Loucy (cell line): ENCODE results near the gene TMC3.

Source experiments
- H2AFZ ChIP-seq: fragments of 200-600 bp; sonication (generic); 2 replicates; pipeline ENCODE4 v1.6.0; 2016; ENCODE audit warnings: antibody characterized with exemption, mild to moderate bottlenecking, low read length, moderate library complexity
- H3F3A ChIP-seq: fragments of 200-600 bp; 2 replicates; pipeline ENCODE4 v1.6.0; 2016; ENCODE audit warnings: antibody characterized with exemption, low read depth, mild to moderate bottlenecking
- H3K27me3 ChIP-seq: fragments of 200-600 bp; sonication (generic); 2 replicates; pipeline ENCODE4 v1.6.1; 2014; ENCODE audit warnings: low read length, mild to moderate bottlenecking; ENCODE audit not compliant: insufficient read depth, poor library complexity, severe bottlenecking
- H3K36me3 ChIP-seq: fragments of 200-600 bp; sonication (generic); 2 replicates; pipeline ENCODE4 v1.6.1; 2016; ENCODE audit warnings: low read length; ENCODE audit not compliant: insufficient read depth
- H3K4me1 ChIP-seq: fragments of 200-600 bp; sonication (generic); 2 replicates; pipeline ENCODE4 v1.5.1; 2014; ENCODE audit warnings: low read length, mild to moderate bottlenecking; ENCODE audit not compliant: insufficient read depth, poor library complexity, severe bottlenecking
- H3K4me2 ChIP-seq: fragments of 200-600 bp; sonication (generic); 2 replicates; pipeline ENCODE4 v1.6.0; 2014; ENCODE audit warnings: antibody characterized with exemption, low read length, low read depth, mild to moderate bottlenecking; ENCODE audit not compliant: poor library complexity, severe bottlenecking
- H3K4me3 ChIP-seq: fragments of 200-600 bp; sonication (generic); 2 replicates; pipeline ENCODE4 v1.5.1; 2014; ENCODE audit warnings: low read length, mild to moderate bottlenecking, mixed read lengths; ENCODE audit not compliant: poor library complexity, severe bottlenecking
- H3K79me2 ChIP-seq: fragments of 200-600 bp; sonication (generic); 2 replicates; pipeline ENCODE4 v1.6.1; 2014; ENCODE audit warnings: low read length; ENCODE audit not compliant: insufficient read depth
- H3K9ac ChIP-seq: fragments of 200-600 bp; sonication (generic); 2 replicates; pipeline ENCODE4 v1.6.0; 2014; ENCODE audit warnings: mild to moderate bottlenecking, low read depth, low read length, moderate library complexity; ENCODE audit not compliant: poor library complexity, severe bottlenecking
- H3K9me2 ChIP-seq: fragments of 200-600 bp; sonication (generic); replicated peaks from 2 replicates; pipeline ENCODE4 v1.6.1; 2016; ENCODE audit warnings: low read depth, low read length, mixed read lengths
- H3K9me3 ChIP-seq: fragments of 200-600 bp; sonication (generic); 2 replicates; pipeline ENCODE4 v1.6.1; 2014; ENCODE audit warnings: mild to moderate bottlenecking, antibody characterized with exemption, low read length, low read depth; ENCODE audit not compliant: insufficient read depth
- H4K20me1 ChIP-seq: fragments of 200-600 bp; sonication (generic); 2 replicates; pipeline ENCODE4 v1.6.0; 2014; ENCODE audit warnings: antibody characterized with exemption, low read length, mild to moderate bottlenecking; ENCODE audit not compliant: insufficient read depth, poor library complexity, severe bottlenecking
- CTCF ChIP-seq: fragments of 200-600 bp; sonication (generic); conservative IDR thresholded peaks from 2 replicates; pipeline ENCODE4 v1.5.1; 2014; ENCODE audit warnings: mild to moderate bottlenecking, antibody characterized with exemption, low read length
- EZH2phosphoT487 ChIP-seq: fragments of 200-600 bp; IDR thresholded peaks from 2 replicates; pipeline ENCODE4 v1.6.1; 2018; ENCODE audit warnings: antibody characterized with exemption, mild to moderate bottlenecking, moderate library complexity, borderline replicate concordance

The TMC3 gene

DNA sequence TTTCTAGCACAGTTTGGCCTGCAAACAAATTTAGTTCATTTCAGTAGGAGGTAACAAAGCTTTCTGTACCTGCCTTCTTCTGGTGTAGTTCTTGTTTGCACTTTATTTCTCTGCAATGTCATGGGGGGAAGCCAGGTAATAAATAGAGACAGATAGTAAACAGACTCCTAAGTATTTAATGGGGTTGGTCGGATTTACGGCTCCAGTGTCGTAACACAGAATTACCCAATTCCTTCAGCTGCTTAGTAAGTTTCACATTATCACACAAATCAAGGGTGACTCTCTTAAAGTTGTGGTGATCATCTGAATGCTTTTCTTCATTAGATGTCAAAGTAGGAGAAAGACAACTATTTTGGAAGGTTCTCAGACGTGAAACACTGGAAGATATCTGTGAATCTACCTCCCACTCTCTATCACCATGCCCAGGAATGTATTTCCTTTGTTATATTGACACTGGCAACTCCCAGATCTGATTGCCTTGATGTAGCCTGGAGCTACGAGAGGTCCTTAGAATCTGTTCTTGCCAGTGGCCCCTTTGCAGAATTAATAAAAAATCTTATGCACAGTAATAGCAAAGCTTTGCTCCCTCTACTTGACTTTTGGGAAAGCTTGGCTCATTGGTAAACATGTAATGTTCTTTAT is 25.0 kb upstream of the TMC3 start:
- Histone ChIP-seq H3K27me3 (no peaks in the 10 kb centered on the region), H3K36me3 (no peaks in the 10 kb centered on the region), H3K9me3 (no peaks in the 10 kb centered on the region), H3K4me2 (no peak overlapping the region), H2AFZ (no peak overlapping the region), H4K20me1 (no peaks in the 10 kb centered on the region), H3F3A (no peaks in the 10 kb centered on the region), H3K79me2 (no peaks in the 10 kb centered on the region), H3K4me3 (no peak overlapping the region), H3K9ac (no peak overlapping the region), H3K4me1 (no peaks in the 10 kb centered on the region), H3K9me2 (no peaks in the 10 kb centered on the region)
- no peak for TF ChIP-seq CTCF
- TF ChIP-seq EZH2phosphoT487: no peak

GRCh38 chr15:81398456-81398855 is 24.4 kb upstream of the TMC3 start:
- H3K9me2 ChIP-seq: no peaks in the 10 kb centered on the region
- H3K79me2 ChIP-seq: no peaks in the 10 kb centered on the region
- H3K4me1 ChIP-seq: no peaks in the 10 kb centered on the region
- H3K4me2 ChIP-seq: no peak overlapping the region
- H3K27me3 ChIP-seq: no peaks in the 10 kb centered on the region
- TF ChIP-seq EZH2phosphoT487: no peak
- TF ChIP-seq CTCF: no peak
- no peaks in the 10 kb centered on the region for H3F3A ChIP-seq
- no peaks in the 10 kb centered on the region for H3K9me3 ChIP-seq
- no peak overlapping the region for H3K9ac ChIP-seq
- H4K20me1 ChIP-seq: no peaks in the 10 kb centered on the region
- no peak overlapping the region for H3K4me3 ChIP-seq
- H2AFZ ChIP-seq: no peak overlapping the region
- H3K36me3 ChIP-seq: no peaks in the 10 kb centered on the region

DNA sequence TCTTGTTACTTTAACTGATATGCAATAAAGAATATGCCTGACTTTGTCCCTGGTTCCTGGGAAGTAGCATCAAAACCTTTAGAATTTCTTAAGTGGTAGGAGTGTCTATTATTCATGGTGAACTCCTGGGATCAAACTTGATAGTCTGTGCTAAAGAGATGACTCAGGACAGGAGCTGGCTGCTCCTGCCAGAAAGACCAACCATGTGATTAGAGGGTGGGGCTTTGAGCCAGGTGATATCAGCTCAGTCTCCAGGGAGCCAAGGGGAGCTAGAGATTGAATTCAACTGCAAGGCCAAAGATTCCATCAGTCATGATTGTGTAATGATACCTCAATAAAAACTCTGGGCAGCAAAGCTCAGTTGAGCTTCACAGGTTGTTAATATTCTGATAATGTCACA is 20.6 kb upstream of the TMC3 start:
- no peaks in the 10 kb centered on the region for H3K9me2 ChIP-seq

More for the DNA sequence above, 20.6 kb upstream of the TMC3 start:
- TF ChIP-seq EZH2phosphoT487: no peak
- TF ChIP-seq CTCF: no peak
- H3K9me3 ChIP-seq: no peaks in the 10 kb centered on the region
- no peak overlapping the region for H3K4me2 ChIP-seq
- no peaks in the 10 kb centered on the region for H3K4me1 ChIP-seq
- H3K27me3 ChIP-seq: no peaks in the 10 kb centered on the region
- H3K4me3 ChIP-seq: no peak overlapping the region
- H3K36me3 ChIP-seq: no peaks in the 10 kb centered on the region
- H4K20me1 ChIP-seq: no peaks in the 10 kb centered on the region
- no peaks in the 10 kb centered on the region for H3K79me2 ChIP-seq
- no peak overlapping the region for H3K9ac ChIP-seq
- H2AFZ ChIP-seq: no peak overlapping the region
- H3F3A ChIP-seq: no peaks in the 10 kb centered on the region
